Measurements from ENCODE around the gene EDAR.

Gene EDAR

GRCh38 chr2:108944601-108945331, 44.3 kb downstream of the EDAR start:
- Histone ChIP-seq H3K9ac (ENCODE audit: insufficient read length) (no peak overlapping the region), H3K36me3 (ENCODE audit: insufficient read depth, low read length) (no peaks in the 10 kb centered on the region), H3K4me3 (no peak overlapping the region), H3K9me3 (ENCODE audit: low read depth, low read length) (no peaks in the 10 kb centered on the region), H3K27ac (no peak overlapping the region)
- TF ChIP-seq FOXP2 (optimal IDR thresholded peaks at IDR 0.05; ENCODE audit: control extremely low read depth, extremely low read length, insufficient read depth) (no peak), EZH2 (IDR thresholded peaks at IDR 0.05) (no peak), POLR2AphosphoS5 (IDR thresholded peaks at IDR 0.05; ENCODE audit: borderline replicate concordance, low read depth, low read length) (no peak)
- no peak for DNase-seq (ENCODE audit: low read depth, low spot score)

GRCh38 chr2:108943751-108944150, 45.3 kb downstream of the EDAR start:
- TF ChIP-seq EZH2 (IDR thresholded peaks at IDR 0.05) = no peak
- no peak for TF ChIP-seq FOXP2 (optimal IDR thresholded peaks at IDR 0.05; ENCODE audit: control extremely low read depth, extremely low read length, insufficient read depth)
- no peak for TF ChIP-seq POLR2AphosphoS5 (IDR thresholded peaks at IDR 0.05; ENCODE audit: borderline replicate concordance, low read depth, low read length)
- no peaks in the 10 kb centered on the region for H3K36me3 ChIP-seq (ENCODE audit: insufficient read depth, low read length)
- no peak for DNase-seq (ENCODE audit: low read depth, low spot score)
- no peaks in the 10 kb centered on the region for H3K9me3 ChIP-seq (ENCODE audit: low read depth, low read length)
- no peak overlapping the region for H3K27ac ChIP-seq
- no peak overlapping the region for H3K9ac ChIP-seq (ENCODE audit: insufficient read length)
- H3K4me3 ChIP-seq = no peak overlapping the region

DNA sequence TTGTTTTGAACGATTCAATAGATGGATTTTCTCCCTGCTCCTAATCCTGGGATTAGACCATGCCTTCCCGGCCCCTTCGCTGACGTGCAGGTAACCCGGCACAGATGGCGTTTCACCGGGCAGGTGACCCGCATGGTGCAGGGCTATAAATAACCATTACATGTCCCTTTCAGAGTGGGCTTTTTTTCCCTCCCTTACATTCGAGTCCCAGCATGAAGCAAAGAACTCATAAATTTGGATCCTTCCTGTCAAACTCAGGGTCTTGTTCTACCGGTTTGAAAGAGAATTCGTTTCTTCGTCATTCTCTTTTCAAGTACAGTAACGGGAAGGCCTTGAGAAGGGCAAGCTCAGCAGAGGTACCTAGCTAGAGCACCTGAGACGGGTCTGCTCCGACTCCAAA, 46.1 kb downstream of the EDAR start:
- TF ChIP-seq FOXP2 (optimal IDR thresholded peaks at IDR 0.05; ENCODE audit: control extremely low read depth, extremely low read length, insufficient read depth) (no peak), EZH2 (IDR thresholded peaks at IDR 0.05) (no peak), POLR2AphosphoS5 (IDR thresholded peaks at IDR 0.05; ENCODE audit: borderline replicate concordance, low read depth, low read length) (no peak)
- H3K36me3 ChIP-seq (ENCODE audit: insufficient read depth, low read length) = no peaks in the 10 kb centered on the region

GRCh38 chr2:108942231-108942825, 46.7 kb downstream of the EDAR start:
- Histone ChIP-seq H3K4me3 (no peak overlapping the region), H3K9ac (ENCODE audit: insufficient read length) (no peak overlapping the region), H3K27ac (no peak overlapping the region), H3K9me3 (ENCODE audit: low read depth, low read length) (no peaks in the 10 kb centered on the region), H3K36me3 (ENCODE audit: insufficient read depth, low read length) (no peaks in the 10 kb centered on the region)
- DNase-seq (ENCODE audit: low read depth, low spot score) = no peak
- TF ChIP-seq FOXP2 (optimal IDR thresholded peaks at IDR 0.05; ENCODE audit: control extremely low read depth, extremely low read length, insufficient read depth) = no peak
- TF ChIP-seq POLR2AphosphoS5 (IDR thresholded peaks at IDR 0.05; ENCODE audit: borderline replicate concordance, low read depth, low read length) = no peak
- TF ChIP-seq EZH2 (IDR thresholded peaks at IDR 0.05) = no peak

More for the DNA sequence above, 46.1 kb downstream of the EDAR start:
- Histone ChIP-seq H3K27ac (no peak overlapping the region), H3K4me3 (no peak overlapping the region), H3K9me3 (ENCODE audit: low read depth, low read length) (no peaks in the 10 kb centered on the region), H3K9ac (ENCODE audit: insufficient read length) (no peak overlapping the region)
- DNase-seq (ENCODE audit: low read depth, low spot score) = no peak

DNA sequence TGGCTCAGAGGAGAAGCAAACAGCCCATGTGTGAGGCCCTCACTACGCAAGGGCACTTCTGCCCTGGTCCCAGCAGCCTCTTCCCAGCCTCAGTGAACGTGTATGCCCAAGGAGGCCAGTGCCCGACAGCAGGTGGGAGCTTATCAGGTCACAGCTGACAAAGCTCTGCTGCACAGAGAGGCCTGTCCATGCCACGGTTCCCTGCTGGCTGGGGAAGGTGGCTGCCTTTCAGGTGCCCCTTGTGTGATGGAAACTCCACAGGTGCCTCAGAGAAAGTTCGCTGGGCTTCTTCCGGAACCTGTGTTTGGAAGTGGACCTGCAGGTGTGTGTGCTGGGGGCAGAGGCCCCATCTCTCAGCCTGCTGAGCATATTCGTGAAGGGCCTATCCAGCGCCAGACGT, 47.3 kb downstream of the EDAR start:
- H3K9ac ChIP-seq (ENCODE audit: insufficient read length) = no peak overlapping the region
- no peaks in the 10 kb centered on the region for H3K9me3 ChIP-seq (ENCODE audit: low read depth, low read length)
- H3K4me3 ChIP-seq = no peak overlapping the region
- H3K36me3 ChIP-seq (ENCODE audit: insufficient read depth, low read length) = no peaks in the 10 kb centered on the region
- TF ChIP-seq EZH2 (IDR thresholded peaks at IDR 0.05) = no peak
- TF ChIP-seq FOXP2 (optimal IDR thresholded peaks at IDR 0.05; ENCODE audit: control extremely low read depth, extremely low read length, insufficient read depth) = no peak
- no peak for TF ChIP-seq POLR2AphosphoS5 (IDR thresholded peaks at IDR 0.05; ENCODE audit: borderline replicate concordance, low read depth, low read length)
- no peak overlapping the region for H3K27ac ChIP-seq
- DNase-seq (ENCODE audit: low read depth, low spot score) = no peak

DNA sequence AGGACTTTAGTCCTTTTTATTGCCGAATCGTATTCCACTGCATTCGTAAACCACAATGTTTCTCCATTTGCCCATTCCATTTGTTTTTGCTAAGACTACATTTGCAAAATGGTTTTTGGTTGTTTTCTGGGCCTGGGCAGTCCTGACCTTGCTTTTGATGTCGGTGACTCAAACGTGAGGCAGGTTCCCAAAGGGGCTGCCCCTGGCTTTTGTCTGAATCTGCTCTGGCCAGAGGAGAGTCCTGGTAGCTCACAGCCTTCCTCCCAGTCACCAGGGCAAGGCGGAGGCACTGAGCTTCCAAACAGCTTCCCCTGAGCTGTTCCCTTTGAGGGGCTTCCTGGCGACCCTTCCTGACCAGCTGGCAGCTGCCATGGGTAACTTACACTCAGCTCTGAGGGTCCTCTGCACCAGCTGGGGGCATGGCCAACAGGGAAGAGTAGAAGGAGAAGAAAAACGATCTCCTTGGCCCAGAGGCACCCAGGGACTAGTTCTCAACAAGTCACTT, 47.8 kb downstream of the EDAR start:
- Histone ChIP-seq H3K9me3 (ENCODE audit: low read depth, low read length) (no peaks in the 10 kb centered on the region), H3K4me3 (no peak overlapping the region), H3K36me3 (ENCODE audit: insufficient read depth, low read length) (no peaks in the 10 kb centered on the region), H3K9ac (ENCODE audit: insufficient read length) (no peak overlapping the region), H3K27ac (no peak overlapping the region)
- TF ChIP-seq EZH2 (IDR thresholded peaks at IDR 0.05) = no peak
- TF ChIP-seq FOXP2 (optimal IDR thresholded peaks at IDR 0.05; ENCODE audit: control extremely low read depth, extremely low read length, insufficient read depth) = no peak
- no peak for TF ChIP-seq POLR2AphosphoS5 (IDR thresholded peaks at IDR 0.05; ENCODE audit: borderline replicate concordance, low read depth, low read length)
- DNase-seq (ENCODE audit: low read depth, low spot score) = no peak

DNA sequence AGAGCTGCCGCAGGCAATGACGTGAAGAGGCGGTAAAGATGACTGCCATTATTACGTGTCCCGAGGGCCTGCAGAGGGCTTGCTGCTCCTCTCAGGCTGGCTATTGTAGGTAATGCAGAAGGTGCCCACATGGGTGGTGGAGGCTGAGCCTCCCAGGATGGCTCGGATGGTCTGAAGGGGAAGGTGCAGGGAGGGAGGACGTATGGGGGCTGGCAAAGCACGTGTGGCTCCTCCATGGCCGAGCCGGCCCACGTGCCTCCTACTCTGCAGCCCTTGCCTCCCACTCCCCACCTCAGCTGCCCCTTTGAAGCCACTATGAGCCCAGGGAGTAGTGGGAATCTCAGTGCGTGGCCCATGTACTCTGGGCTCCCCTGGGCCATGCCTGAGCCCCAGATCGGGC, 48.9 kb downstream of the EDAR start:
- TF ChIP-seq POLR2AphosphoS5 (IDR thresholded peaks at IDR 0.05; ENCODE audit: borderline replicate concordance, low read depth, low read length) = no peak
- no peak for TF ChIP-seq EZH2 (IDR thresholded peaks at IDR 0.05)
- no peak for DNase-seq (ENCODE audit: low read depth, low spot score)
- H3K9ac ChIP-seq (ENCODE audit: insufficient read length) = no peak overlapping the region
- no peak overlapping the region for H3K27ac ChIP-seq
- no peak overlapping the region for H3K4me3 ChIP-seq
- no peaks in the 10 kb centered on the region for H3K9me3 ChIP-seq (ENCODE audit: low read depth, low read length)
- no peaks in the 10 kb centered on the region for H3K36me3 ChIP-seq (ENCODE audit: insufficient read depth, low read length)

- no peak for TF ChIP-seq POLR2AphosphoS5 (IDR thresholded peaks at IDR 0.05; ENCODE audit: borderline replicate concordance, low read depth, low read length)
- TF ChIP-seq FOXP2 (optimal IDR thresholded peaks at IDR 0.05; ENCODE audit: control extremely low read depth, extremely low read length, insufficient read depth) = no peak
- no peak for TF ChIP-seq EZH2 (IDR thresholded peaks at IDR 0.05)
- no peak for DNase-seq (ENCODE audit: low read depth, low spot score)
- no peak overlapping the region for H3K27ac ChIP-seq
- no peak overlapping the region for H3K9ac ChIP-seq (ENCODE audit: insufficient read length)
- H3K4me3 ChIP-seq = no peak overlapping the region
- no peaks in the 10 kb centered on the region for H3K36me3 ChIP-seq (ENCODE audit: insufficient read depth, low read length)
- H3K9me3 ChIP-seq (ENCODE audit: low read depth, low read length) = no peaks in the 10 kb centered on the region
Observed at GRCh38 chr2:108938077-108938710, 50.8 kb downstream of the EDAR start.

Measured in SK-N-MC (cell line).